ENCODE results near the gene RBM47.

The RBM47 gene

DNA sequence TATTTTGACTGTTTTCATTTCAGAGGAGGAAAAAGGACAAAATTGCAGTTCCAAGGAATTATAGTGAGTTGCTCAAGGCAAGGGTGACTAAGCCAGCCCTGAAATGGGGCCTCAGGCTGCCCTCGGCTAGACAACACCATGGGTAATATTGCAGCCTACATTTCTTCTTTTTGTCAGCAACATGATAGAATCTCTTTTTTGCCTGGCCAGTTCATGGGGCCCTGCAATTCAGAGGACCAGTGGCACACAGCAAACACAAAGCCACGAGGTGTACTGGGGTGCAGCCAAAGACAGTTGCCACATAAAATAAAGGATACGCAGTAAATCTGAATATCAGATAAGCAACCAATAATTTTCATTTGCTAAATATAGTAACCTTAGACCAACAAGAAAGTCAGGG lies 41.8 kb downstream of the RBM47 start:
- Histone ChIP-seq H3K4me3 (replicated peaks; ENCODE audit: insufficient read depth, low read length) (no peak overlapping the region), H3K27me3 (ENCODE audit: insufficient read depth, poor library complexity, severe bottlenecking) (no peaks in the 10 kb centered on the region), H3K27ac (replicated peaks) (peak overlapping the region; percentile 65)
- peak in 1 of 2 experiments; percentile 58 for DNase-seq (ENCODE audit: low read depth in 1 of 2, low spot score in 1 of 2)
- TF ChIP-seq, protein P1, sequence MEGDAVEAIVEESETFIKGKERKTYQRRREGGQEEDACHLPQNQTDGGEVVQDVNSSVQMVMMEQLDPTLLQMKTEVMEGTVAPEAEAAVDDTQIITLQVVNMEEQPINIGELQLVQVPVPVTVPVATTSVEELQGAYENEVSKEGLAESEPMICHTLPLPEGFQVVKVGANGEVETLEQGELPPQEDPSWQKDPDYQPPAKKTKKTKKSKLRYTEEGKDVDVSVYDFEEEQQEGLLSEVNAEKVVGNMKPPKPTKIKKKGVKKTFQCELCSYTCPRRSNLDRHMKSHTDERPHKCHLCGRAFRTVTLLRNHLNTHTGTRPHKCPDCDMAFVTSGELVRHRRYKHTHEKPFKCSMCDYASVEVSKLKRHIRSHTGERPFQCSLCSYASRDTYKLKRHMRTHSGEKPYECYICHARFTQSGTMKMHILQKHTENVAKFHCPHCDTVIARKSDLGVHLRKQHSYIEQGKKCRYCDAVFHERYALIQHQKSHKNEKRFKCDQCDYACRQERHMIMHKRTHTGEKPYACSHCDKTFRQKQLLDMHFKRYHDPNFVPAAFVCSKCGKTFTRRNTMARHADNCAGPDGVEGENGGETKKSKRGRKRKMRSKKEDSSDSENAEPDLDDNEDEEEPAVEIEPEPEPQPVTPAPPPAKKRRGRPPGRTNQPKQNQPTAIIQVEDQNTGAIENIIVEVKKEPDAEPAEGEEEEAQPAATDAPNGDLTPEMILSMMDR (IDR thresholded peaks at IDR 0.05; ENCODE audit: insufficient read depth, low read length): no peak
- TF ChIP-seq POLR2AphosphoS5 (IDR thresholded peaks at IDR 0.05; ENCODE audit: low read depth): no peak
- no peak for TF ChIP-seq GABPA (IDR thresholded peaks at IDR 0.05; ENCODE audit: low read depth)
- TF ChIP-seq, protein P2, sequence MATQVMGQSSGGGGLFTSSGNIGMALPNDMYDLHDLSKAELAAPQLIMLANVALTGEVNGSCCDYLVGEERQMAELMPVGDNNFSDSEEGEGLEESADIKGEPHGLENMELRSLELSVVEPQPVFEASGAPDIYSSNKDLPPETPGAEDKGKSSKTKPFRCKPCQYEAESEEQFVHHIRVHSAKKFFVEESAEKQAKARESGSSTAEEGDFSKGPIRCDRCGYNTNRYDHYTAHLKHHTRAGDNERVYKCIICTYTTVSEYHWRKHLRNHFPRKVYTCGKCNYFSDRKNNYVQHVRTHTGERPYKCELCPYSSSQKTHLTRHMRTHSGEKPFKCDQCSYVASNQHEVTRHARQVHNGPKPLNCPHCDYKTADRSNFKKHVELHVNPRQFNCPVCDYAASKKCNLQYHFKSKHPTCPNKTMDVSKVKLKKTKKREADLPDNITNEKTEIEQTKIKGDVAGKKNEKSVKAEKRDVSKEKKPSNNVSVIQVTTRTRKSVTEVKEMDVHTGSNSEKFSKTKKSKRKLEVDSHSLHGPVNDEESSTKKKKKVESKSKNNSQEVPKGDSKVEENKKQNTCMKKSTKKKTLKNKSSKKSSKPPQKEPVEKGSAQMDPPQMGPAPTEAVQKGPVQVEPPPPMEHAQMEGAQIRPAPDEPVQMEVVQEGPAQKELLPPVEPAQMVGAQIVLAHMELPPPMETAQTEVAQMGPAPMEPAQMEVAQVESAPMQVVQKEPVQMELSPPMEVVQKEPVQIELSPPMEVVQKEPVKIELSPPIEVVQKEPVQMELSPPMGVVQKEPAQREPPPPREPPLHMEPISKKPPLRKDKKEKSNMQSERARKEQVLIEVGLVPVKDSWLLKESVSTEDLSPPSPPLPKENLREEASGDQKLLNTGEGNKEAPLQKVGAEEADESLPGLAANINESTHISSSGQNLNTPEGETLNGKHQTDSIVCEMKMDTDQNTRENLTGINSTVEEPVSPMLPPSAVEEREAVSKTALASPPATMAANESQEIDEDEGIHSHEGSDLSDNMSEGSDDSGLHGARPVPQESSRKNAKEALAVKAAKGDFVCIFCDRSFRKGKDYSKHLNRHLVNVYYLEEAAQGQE (IDR thresholded peaks at IDR 0.05; ENCODE audit: insufficient replicate concordance, low read depth): no peak
- no peak for TF ChIP-seq SPI1 (IDR thresholded peaks at IDR 0.05; ENCODE audit: borderline replicate concordance, low read depth)

DNA sequence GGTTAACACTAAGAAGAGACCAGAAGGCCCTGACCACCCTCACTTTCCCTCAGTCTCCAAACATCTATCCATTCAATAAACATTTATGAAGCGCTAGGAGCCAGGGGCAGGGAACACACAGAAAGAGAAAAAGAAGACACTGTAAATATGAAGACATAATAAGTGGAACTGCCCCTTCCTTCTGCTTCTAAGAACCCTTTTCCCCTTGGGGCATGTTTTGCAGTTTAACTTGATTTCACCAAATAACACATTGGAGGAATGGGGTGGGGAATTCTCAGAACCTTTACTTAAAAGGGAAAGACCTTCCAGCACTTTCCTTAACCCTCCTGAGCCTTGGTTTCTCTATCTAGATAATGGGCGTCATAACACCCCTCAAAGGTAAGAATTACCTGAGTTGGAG lies 42.3 kb downstream of the RBM47 start:
- no peak for DNase-seq (ENCODE audit: low read depth in 1 of 2, low spot score in 1 of 2)
- Histone ChIP-seq H3K4me3 (replicated peaks; ENCODE audit: insufficient read depth, low read length) (no peak overlapping the region), H3K27ac (replicated peaks) (peak overlapping the region; percentile 65), H3K27me3 (ENCODE audit: insufficient read depth, poor library complexity, severe bottlenecking) (no peaks in the 10 kb centered on the region)
- TF ChIP-seq, protein P2 (IDR thresholded peaks at IDR 0.05; ENCODE audit: insufficient replicate concordance, low read depth): no peak
- no peak for TF ChIP-seq GABPA (IDR thresholded peaks at IDR 0.05; ENCODE audit: low read depth)
- no peak for TF ChIP-seq SPI1 (IDR thresholded peaks at IDR 0.05; ENCODE audit: borderline replicate concordance, low read depth)
- no peak for TF ChIP-seq POLR2AphosphoS5 (IDR thresholded peaks at IDR 0.05; ENCODE audit: low read depth)
- TF ChIP-seq, protein P1 (IDR thresholded peaks at IDR 0.05; ENCODE audit: insufficient read depth, low read length): no peak

DNA sequence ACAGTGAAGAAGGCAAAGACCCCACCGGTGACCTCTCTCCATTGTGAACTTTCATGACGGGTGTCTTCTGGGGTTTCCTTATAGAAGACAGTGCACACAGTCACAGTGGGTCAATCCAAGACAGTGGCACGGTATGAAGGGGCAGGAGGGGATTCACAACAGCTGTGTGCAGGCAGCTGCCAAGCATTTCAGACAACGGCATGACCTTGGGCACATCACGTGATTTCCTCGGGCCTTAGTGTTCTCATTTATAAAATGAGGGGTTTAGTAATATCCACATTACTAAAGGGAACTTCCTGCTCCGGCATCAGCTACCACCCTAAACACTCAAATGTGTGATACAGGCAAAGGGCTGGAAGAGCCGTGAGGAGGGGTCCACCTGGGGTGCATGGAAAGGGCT lies 42.9 kb downstream of the RBM47 start:
- Histone ChIP-seq H3K27ac (replicated peaks) (peak overlapping the region; percentile 65), H3K27me3 (ENCODE audit: insufficient read depth, poor library complexity, severe bottlenecking) (no peaks in the 10 kb centered on the region), H3K4me3 (replicated peaks; ENCODE audit: insufficient read depth, low read length) (no peak overlapping the region)
- DNase-seq (ENCODE audit: low read depth in 1 of 2, low spot score in 1 of 2): peak in 1 of 2 experiments; percentile 77
- TF ChIP-seq POLR2AphosphoS5 (IDR thresholded peaks at IDR 0.05; ENCODE audit: low read depth): no peak
- TF ChIP-seq, protein P2 (IDR thresholded peaks at IDR 0.05; ENCODE audit: insufficient replicate concordance, low read depth): no peak
- TF ChIP-seq SPI1 (IDR thresholded peaks at IDR 0.05; ENCODE audit: borderline replicate concordance, low read depth): no peak
- TF ChIP-seq, protein P1 (IDR thresholded peaks at IDR 0.05; ENCODE audit: insufficient read depth, low read length): no peak
- no peak for TF ChIP-seq GABPA (IDR thresholded peaks at IDR 0.05; ENCODE audit: low read depth)
